ENCODE measurements around the gene WNT7B.

WNT7B gene

DNA sequence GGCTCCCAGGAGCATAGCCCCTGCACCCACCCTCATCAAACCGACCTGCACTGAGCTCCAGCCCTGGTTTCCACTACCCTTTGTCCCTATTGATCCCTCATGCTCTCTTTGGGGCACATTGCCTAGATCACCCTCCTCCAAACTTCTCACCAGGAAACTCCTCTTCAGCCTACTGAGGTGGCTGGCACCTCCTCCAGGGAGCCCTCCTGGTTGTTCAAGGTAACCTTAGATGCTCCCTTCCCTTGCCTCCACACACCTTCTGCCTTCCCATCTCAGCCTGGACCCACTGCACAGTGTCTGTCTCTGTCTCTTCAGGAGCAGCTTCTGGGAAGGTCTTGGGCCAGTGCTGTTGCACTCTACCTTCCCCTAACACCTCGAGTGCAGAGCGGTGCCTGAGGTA lies 15.8 kb upstream of the WNT7B start:
- TF ChIP-seq, protein P1, sequence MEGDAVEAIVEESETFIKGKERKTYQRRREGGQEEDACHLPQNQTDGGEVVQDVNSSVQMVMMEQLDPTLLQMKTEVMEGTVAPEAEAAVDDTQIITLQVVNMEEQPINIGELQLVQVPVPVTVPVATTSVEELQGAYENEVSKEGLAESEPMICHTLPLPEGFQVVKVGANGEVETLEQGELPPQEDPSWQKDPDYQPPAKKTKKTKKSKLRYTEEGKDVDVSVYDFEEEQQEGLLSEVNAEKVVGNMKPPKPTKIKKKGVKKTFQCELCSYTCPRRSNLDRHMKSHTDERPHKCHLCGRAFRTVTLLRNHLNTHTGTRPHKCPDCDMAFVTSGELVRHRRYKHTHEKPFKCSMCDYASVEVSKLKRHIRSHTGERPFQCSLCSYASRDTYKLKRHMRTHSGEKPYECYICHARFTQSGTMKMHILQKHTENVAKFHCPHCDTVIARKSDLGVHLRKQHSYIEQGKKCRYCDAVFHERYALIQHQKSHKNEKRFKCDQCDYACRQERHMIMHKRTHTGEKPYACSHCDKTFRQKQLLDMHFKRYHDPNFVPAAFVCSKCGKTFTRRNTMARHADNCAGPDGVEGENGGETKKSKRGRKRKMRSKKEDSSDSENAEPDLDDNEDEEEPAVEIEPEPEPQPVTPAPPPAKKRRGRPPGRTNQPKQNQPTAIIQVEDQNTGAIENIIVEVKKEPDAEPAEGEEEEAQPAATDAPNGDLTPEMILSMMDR (IDR thresholded peaks at IDR 0.05; ENCODE audit: extremely low read depth, missing control alignments) = no peak
- no peak for DNase-seq (ENCODE audit: low spot score)

DNA sequence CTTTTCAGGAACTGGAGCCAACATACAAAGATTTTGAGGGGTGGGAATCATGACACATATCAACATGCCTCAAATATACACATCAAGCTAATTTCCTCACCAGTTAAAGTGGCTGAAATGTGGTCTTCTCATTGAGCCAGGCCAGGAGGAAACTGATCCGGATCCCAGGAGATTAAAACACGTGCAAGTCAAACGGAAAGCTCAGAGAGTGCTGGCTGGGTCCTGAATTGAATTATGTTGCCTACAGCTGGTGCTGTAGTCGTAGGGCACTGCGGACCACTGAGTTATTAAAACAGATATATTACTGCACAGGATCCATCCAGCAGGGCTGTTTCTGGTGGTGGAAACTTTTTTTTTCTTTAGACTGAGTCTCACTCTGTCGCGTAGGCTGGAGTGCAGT lies 14.1 kb upstream of the WNT7B start:
- TF ChIP-seq, protein P1 (IDR thresholded peaks at IDR 0.05; ENCODE audit: extremely low read depth, missing control alignments) = no peak
- no peak for DNase-seq (ENCODE audit: low spot score)

DNA sequence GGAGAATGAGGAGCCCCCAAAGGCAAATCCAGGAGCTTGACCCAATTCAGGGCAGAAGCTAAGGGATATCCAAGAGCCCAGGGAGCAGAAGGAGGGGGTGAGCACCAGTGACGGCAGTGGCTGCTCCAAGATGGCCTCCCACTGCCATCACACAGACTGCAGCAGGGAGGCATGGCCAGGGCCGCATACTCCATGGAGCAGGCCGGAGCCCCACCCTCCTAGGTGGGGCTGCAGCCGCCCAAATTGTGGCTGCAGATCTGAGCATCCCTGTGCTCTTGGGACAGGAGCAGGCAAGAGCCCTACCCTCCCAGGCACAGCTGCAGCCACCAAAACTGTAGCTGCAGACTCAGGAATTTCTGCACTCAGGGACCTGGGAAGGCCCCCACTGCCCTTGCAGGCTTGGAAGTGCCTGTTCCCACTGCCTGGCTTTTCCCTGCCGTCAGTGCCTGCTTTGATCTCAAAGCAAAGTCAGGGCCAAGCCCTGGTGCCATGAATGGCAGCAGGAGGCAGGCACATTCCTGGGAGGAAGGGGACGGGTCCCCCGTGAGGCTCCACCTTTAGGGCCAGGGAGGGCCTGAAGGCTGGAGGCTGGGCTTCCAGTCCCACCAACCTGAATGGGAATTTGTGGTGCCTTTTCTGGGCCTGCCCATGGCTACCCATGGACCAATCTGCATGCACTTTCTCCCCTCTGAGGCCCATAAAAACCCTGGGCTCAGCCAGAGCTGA lies 10.3 kb upstream of the WNT7B start:
- DNase-seq (ENCODE audit: low spot score) = no peak
- TF ChIP-seq, protein P1 (IDR thresholded peaks at IDR 0.05; ENCODE audit: extremely low read depth, missing control alignments) = no peak

DNA sequence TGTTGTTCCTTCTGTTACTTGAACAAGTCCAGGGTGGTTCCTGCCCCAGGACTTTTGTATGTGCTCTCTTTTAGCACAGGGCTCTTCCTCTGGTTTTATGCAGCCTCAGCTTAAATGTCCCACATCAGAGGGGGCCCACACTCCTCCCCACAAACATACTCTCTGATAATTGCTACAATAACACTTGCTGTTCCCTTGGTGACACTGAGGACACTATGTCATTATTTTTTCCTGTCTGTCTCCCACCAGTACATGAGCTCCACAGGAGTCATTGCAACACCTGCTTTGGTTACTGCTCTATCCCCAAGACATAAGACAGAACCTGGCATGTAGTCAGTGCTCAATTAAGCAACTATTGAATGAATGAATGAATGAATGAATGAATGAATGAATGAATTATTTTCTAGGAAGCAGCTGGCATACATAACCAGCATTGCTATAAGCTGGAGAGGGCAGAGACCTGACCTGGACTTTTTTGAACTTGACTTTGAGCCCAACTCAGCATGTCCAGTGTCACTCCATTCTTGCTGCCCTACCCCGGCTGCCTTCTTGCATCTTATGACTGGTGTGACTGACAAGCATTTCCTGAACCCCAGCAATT lies 7.5 kb upstream of the WNT7B start:
- TF ChIP-seq, protein P1 (IDR thresholded peaks at IDR 0.05; ENCODE audit: extremely low read depth, missing control alignments) = no peak
- DNase-seq (ENCODE audit: low spot score) = no peak

DNA sequence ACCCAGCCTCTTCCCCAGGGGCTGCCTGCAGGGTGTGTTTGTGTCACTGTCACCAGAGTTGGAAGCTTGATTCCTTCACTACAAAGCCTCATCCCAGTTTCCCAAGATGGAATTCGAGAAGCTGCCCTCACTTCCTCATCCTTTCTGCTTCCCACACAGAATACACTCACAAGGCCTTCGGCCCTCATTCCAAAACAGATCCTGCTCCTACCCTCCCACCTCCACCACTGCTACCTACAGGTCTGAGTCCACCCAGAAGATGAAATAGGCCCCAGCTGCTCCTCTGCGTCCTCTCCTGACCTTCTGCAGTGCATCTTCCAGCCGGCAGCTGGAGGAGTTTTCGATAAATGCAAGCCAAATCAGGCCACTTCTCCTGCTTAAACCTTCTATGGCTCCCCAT lies 6.8 kb upstream of the WNT7B start:
- TF ChIP-seq, protein P1 (IDR thresholded peaks at IDR 0.05; ENCODE audit: extremely low read depth, missing control alignments) = no peak
- DNase-seq (ENCODE audit: low spot score) = no peak

DNA sequence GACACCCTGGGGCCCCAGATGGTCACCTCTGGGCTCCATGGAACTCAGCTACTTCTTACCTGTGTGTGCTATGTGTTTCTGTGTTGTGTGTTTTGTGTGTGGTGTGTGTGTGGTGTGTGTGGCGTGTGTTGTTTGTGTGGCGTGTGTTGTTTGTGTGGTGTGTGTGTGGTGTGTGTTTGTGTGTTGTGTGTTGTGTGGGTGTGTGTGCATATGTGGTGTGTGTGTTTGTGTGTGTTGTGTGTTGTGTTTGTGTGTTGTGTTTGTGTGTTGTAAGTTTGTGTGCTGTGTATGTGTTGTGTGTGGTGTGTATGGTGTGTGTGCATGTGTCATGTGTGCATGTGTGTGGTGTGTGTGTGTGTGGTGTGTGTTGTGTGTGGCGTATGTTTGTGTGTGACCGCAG lies 3.8 kb upstream of the WNT7B start:
- DNase-seq (ENCODE audit: low spot score) = no peak
- TF ChIP-seq, protein P1 (IDR thresholded peaks at IDR 0.05; ENCODE audit: extremely low read depth, missing control alignments) = no peak

DNA sequence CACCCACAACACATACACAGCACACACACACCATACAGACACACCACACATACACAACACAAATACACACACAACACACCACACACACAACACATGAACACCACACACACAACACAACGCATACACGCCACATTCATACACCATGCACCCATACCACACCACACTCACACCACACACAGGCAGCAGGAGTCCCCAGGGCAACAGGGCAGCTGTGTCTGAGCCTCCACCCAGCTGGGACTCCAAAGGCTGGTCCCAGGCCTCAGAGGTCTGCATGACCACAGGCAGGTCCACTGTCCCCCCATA lies 3.3 kb upstream of the WNT7B start:
- TF ChIP-seq, protein P1 (IDR thresholded peaks at IDR 0.05; ENCODE audit: extremely low read depth, missing control alignments) = no peak
- DNase-seq (ENCODE audit: low spot score) = no peak

Measured in GM20000 (cell line).